ENCODE data around the gene AP2B1.
"Not testable (repeated sequence)": the region's sequence is repeated elsewhere in the genome, so short reads cannot be mapped to it uniquely, and the experiment has no call there.

AP2B1 gene

GRCh38 chr17:35695613-35696012 lies 108.5 kb downstream of the AP2B1 start:
- DNase-seq = no peak

- no peak for DNase-seq
Observed at GRCh38 chr17:35698800-35699199, 111.7 kb downstream of the AP2B1 start.

GRCh38 chr17:35700150-35700549 lies 113.0 kb downstream of the AP2B1 start:
- DNase-seq = no peak

GRCh38 chr17:35701491-35701890 lies 114.4 kb downstream of the AP2B1 start:
- DNase-seq = no peak

GRCh38 chr17:35703308-35703707 lies 116.2 kb downstream of the AP2B1 start:
- DNase-seq = not testable (repeated sequence)

GRCh38 chr17:35705230-35705629 lies 118.1 kb downstream of the AP2B1 start:
- DNase-seq = no peak

GRCh38 chr17:35705705-35706104 lies 118.6 kb downstream of the AP2B1 start:
- no peak for DNase-seq

GRCh38 chr17:35708149-35708548 lies 121.0 kb downstream of the AP2B1 start:
- no peak for DNase-seq

- DNase-seq = no peak
Observed at GRCh38 chr17:35708951-35709350, 121.8 kb downstream of the AP2B1 start.

- peak in 2 of 56 donors; percentile 9 to 42 for DNase-seq
Observed at GRCh38 chr17:35709874-35710273, 122.8 kb downstream of the AP2B1 start.

- no peak for DNase-seq
Observed at GRCh38 chr17:35710950-35711349, 123.8 kb downstream of the AP2B1 start.

GRCh38 chr17:35713069-35713728 lies 126.1 kb downstream of the AP2B1 start:
- DNase-seq = no peak

- no peak for DNase-seq
Observed at GRCh38 chr17:35714988-35715387, 127.9 kb downstream of the AP2B1 start.

- DNase-seq = no peak
Observed at GRCh38 chr17:35715416-35715815, 128.3 kb downstream of the AP2B1 start.

GRCh38 chr17:35716173-35716572 lies 129.1 kb downstream of the AP2B1 start:
- no peak for DNase-seq

GRCh38 chr17:35716897-35717465 lies 129.9 kb downstream of the AP2B1 start:
- no peak for DNase-seq

GRCh38 chr17:35717475-35717874 lies 130.4 kb downstream of the AP2B1 start:
- no peak for DNase-seq

- no peak for DNase-seq
Observed at GRCh38 chr17:35723735-35724134, 136.6 kb downstream of the AP2B1 start.

- no peak for DNase-seq
Observed at GRCh38 chr17:35725058-35725457, 137.9 kb downstream of the AP2B1 start.

- no peak for DNase-seq
Observed at GRCh38 chr17:35725802-35726126, 138.6 kb downstream of the AP2B1 start.

GRCh38 chr17:35726127-35726952 lies 139.2 kb downstream of the AP2B1 start:
- DNase-seq = no peak

- no peak for DNase-seq
Observed at GRCh38 chr17:35726953-35727460, 139.9 kb downstream of the AP2B1 start.

GRCh38 chr17:35727635-35728034 lies 140.5 kb downstream of the AP2B1 start:
- no peak for DNase-seq
